ENCODE measurements around the gene CXCL16.

Gene CXCL16, protein sequence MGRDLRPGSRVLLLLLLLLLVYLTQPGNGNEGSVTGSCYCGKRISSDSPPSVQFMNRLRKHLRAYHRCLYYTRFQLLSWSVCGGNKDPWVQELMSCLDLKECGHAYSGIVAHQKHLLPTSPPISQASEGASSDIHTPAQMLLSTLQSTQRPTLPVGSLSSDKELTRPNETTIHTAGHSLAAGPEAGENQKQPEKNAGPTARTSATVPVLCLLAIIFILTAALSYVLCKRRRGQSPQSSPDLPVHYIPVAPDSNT

DNA sequence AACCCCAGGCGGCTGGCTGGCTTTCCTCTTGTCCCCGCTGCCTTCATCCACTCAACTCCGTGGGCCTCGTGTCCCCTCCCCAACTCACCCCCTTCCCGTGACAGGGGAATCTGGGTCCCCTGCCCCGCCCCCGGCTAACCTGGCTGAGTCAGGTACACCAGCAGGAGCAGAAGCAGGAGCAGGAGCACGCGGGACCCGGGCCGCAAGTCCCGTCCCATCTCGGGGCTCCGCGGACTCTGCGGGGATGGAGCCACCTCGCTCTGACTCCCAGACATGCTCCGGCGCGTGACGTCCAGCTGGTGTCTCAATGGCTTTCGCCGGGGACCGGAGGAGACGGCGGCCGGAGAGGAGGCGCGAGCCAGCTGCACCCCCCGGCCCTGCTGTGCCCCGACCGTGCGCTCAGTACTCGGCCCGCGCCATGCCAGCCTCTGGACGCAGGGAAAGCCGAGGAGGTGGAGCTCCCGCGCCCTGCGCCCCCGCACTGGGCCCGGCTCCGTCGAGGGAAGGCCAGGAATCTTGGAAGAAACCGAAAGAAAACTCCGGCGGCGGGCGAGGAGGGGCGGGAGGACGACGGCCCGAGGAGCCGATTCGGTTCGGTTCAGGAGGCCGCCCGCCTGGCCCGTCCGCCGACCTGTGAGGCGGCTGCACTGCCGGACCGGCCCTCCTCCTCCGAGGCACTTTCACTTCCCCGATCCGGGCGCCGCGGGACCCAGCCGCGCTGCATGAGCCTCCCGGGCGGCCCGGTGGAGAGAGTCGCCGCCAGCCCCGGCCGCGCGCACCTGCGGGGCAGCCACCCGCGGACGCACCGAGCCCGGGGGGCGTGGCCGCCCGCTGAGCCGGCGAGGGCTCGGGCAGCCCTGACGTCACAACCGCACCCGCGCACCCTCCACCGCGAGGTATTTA is at the start of gene CXCL16, which contains the start of gene ZMYND15:
TSS of gene CXCL16 (minus strand) at position 807 of the 903 bp plus-strand sequence. CDS start at position 218, 589 bp downstream.
TSS of gene ZMYND15 (plus strand) at position 712 of the 903 bp plus-strand sequence. CDS start 716 bp downstream, outside the sequence.
- DNase-seq: peak; percentile 67

DNA sequence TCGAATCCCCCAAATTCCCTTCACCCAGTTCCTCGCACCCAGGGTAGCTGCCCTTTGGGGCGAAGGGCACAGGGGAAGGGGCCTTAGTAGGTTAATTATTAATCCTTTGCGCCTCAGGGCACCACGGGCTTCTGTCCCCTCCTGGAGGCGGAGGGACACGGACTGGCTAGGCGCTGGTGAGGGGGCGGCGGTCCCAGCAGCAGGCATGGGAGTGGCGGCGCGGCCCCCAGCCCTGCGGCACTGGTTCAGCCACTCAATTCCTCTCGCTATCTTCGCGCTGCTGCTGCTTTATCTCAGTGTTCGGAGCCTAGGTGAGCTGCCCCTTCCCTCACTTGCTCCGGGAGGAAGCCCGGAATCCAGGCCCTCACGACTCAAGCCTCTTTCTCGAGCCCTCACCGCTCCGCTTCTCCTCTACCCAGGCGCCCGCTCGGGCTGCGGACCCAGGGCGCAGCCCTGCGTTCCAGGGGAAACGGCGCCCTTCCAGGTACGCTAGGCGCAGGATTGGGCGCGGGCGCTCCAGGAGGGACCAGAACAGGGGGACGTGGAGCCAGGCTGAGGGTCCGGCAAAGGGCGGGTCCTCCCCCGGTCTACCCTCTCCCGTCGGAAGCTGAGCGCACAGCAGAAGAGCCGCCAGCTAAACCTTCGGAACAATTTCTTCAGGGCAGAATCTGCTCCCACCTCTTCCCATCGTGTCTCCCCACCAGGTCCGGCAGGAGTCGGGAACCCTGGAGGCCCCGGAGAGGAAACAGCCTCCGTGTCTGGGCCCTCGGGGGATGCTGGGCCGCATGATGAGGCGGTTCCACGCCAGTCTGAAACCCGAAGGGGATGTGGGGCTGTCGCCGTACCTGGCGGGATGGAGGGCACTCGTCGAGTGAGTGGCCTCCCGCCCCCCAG is 49.3 kb upstream of the CXCL16 start, which contains the start of gene GLTPD2:
TSS of gene GLTPD2 (plus strand) at position 158 of the 894 bp plus-strand sequence. CDS start at position 206, 48 bp downstream.
- DNase-seq: no peak

DNA sequence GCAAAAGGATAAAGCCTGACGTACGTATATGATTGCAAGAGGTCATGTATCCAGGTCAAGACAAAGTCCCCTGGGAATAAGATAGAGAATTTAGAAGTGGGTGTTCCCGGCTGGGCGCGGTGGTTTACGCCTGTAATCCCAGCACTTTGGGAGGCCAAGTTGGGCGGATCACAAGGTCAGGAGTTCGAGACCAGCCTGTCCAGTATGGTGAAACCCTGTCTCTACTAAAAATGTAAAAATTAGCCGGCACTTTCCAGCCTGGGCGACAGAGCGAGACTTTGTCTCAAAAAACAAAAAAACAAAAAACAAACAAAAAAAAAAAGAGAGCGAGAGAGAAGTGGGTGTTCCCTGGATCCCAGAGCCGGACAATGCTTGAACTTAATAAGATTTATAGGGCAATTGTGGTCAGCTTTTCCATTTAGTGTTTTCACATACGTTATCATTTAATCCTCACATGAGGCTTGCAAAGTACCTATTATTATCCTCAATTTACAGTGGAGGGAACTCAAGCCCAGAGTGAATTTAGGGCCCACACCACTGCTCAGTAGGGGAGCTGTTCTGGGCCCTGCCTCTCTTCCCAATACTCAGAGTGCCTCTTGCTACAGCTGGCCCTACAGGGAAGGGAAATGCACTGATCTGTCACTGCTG is 48.6 kb upstream of the CXCL16 start:
- DNase-seq: no peak

DNA sequence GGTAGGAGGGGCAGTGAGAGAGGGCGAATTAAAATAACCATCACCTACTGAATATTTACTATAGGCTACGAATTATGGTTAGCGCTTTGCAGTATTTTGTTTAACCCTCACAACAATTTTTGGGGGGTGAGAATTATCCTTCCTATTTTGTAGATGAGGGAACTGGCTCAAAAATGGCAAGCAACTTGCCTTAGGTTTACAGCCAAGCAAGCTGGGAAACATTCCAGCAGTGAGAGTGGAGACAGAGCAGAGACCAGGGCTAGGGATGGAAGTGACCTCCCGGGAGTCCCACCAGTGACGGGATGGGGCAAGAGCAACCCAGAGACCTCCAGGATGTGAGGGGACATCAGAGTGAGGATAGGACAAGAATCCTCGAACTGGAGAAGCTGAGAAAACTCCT is 46.8 kb upstream of the CXCL16 start:
- DNase-seq: no peak

DNA sequence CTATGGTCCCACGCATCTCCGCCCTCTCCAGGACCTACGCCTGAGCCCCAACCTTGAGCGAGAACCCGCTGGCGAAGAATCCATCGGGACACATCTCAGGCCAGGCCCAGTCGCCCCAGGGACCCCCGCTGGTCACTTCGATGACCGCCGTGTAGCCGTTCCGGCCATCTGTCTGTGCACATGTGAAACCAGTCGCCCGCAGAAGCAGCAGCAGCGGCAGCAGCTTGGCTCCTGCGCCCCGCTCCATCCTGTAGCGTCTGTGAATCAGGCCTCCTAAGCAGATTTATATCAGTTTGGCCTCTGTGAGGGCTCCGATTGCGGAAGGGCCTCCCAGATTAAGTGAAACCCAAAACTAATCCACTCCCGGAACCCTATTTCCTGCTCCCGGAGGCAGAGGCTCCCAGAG is 46.4 kb upstream of the CXCL16 start, which contains the start of gene VMO1:
TSS of gene VMO1 (minus strand) at position 259 of the 406 bp plus-strand sequence. CDS start at position 247, 12 bp downstream.
- no peak for DNase-seq

DNA sequence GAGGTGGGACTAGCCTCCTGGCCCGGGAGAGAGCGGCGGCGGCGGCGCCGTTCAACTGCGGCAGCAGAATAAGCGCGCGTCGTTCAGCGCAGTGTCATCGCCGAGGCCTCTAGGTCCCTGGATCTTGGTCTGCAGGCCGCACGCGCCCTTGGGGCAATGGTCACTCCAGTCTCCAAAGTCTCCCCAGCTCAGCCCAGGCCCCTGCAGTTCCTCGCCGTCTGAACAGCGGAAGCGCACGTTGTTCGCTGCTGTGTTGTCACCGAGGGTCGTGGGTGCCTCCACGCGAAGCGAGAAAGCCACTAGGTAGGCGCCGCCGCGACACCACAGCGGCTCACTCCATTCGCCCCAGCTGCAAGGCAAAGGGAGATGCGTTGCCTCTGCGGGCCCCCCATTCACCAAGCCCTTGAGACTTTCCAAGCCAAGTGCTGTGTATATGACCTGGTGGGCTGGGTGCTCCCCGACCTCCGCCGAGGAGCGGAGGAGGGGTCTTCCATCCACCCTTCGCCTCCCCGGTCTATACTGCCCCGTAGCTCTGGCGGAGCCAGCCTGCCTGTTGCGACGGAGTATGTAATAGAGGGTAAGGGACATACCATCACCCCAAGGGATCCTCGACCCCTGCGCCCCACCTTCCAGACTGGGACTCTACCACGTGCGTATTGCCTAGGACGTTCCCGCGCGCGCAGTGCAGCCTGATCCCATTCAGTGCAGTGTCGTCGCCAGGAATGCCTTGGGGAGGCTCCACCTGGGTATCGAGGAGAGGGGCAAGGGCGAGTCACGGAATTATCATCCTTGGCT is 45.8 kb upstream of the CXCL16 start:
- DNase-seq: no peak

- DNase-seq: peak; percentile 18
These were observed 42.9 kb upstream of the CXCL16 start for GRCh38 chr17:4782652-4783051.

DNA sequence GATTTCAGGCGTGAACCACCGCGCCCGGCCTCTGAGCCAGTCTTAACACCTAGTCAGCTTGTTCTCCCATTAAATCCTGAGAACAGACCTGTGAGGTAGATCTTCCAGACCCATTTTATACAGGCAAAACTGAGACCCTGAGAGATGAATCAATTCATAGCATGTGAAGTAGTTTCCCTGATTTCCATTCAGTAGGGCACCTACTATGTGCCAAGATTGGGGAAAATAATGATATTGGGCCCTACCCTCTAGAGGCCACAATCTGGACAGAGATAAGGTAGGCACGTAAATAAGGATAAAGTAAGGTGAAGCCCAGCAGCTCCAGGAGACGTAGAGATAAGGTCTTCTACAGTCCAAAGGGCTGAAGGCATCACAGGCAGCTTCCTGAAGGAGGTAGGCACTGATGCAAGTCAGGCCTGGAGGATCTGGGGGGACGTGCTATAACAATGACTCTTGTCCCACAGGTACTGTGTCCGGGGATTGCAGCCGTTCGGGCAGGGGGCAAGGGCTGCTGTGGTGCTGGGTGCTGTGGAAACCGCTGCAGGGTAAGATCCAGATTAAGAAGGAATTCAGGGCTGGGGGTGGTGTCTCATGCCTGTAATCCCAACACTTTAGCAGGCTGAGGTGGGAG is 40.7 kb upstream of the CXCL16 start:
- DNase-seq: no peak

DNA sequence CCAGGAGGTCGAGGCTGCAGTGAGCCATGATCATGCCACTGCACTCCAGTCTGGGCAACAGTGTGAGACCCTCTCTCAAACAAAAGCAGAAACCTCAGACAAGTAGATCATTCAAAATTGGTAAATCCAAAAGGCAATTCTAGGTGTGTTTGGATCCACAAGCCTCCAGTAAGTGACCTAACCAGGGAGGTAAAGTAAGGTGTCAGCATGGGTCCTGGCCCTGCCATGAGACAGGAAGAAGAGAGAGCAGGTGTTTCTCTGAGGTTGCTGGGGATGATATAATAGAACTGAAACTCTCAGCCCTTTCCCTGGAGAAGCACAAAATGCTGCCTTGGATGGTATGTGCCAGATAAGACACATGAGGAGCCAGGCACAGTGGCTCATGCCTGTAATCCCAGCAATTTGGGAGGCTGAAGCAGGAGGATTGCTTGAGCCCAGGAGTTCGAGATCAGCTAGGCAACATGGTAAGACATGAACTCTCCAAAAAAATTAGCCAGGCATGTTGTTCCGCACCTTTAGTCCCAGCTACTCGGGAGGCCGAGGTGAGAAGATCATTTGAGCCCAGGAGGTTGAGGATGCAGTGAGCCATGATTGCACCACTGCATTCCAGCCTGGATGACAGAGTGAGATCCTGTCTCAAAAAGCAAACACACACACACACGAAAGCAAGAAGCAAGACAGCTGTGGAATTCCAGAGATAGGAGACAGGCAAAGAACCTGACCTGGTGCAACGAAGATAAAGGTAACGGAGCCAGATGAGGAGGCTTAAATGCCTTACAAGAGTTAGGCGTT is 38.4 kb upstream of the CXCL16 start:
- DNase-seq: no peak

DNA sequence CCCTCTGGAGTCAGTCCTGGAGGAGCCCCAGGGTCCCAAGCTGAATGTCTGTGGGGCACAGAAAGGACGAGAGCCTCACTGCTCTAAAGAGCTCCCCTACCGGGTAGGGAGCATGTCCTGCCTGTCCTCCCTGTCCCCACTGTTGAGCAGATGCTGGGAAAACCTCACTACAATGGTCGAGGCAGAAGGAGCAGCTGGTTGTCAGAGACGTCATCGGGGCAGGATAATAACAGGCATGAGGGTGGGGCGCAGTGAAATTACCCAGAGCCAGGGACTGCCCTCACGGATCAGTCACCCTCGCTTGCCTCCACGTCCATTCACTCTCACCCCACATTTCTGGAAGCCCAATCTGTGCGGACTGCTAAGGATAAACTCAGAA is 32.5 kb upstream of the CXCL16 start:
- no peak for DNase-seq

DNA sequence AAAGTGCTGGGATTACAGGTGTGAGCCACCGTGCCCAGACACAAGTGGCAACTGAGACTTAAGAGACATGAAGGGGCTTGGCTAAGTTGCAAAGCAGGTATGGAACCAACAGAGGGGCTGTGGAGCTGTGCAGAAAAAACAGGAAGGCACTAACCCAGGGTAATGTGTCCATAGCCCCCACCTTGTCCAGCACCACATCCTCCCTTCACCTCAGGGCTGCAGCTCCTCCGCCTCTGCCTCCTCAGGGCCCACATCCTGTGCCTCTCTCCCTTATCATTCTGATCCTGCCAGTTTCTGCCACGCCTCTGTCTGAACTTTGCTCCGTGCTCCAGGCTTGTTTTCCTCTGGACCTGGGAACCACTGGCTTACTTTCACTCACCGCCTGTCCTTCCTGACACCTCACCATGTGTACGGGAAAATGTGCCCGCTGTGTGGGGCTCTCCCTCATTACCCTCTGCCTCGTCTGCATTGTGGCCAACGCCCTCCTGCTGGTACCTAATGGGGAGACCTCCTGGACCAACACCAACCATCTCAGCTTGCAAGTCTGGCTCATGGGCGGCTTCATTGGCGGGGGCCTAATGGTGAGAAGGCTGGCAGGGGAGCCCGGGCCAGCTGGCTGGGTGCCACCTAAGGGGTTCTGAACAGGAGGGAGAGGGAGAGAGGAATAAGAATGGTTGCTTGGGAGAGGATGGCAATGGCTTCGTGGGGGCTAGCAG is 31.9 kb upstream of the CXCL16 start, which contains the start of gene TM4SF5:
TSS of gene TM4SF5 (plus strand) at position 368 of the 716 bp plus-strand sequence. CDS start at position 405, 37 bp downstream.
- no peak for DNase-seq

GRCh38 chr17:4769628-4770027 is 29.9 kb upstream of the CXCL16 start:
- DNase-seq: no peak

GRCh38 chr17:4768298-4768697 is 28.6 kb upstream of the CXCL16 start:
- no peak for DNase-seq

GRCh38 chr17:4766723-4767122 is 27.0 kb upstream of the CXCL16 start:
- no peak for DNase-seq

GRCh38 chr17:4766201-4766600 is 26.5 kb upstream of the CXCL16 start:
- DNase-seq: no peak

DNA sequence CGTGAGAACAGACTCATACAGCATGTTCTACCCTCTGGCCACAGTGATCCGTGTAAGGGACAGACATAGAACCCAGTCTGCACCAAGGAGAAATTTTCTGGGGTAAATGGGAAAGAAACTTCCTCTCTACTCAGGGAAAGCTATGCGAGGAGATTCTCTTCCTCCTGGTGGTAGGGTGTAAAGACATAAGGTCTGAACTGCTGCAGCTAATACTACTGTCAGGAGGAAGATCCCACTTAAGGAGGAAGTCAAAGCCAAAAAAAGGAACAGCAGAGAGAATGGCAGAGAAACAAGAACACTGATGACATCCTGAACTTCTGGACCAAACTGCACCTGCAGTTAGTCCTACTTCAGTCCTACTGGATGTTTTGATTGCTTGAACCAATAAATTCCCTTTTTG is 24.9 kb upstream of the CXCL16 start:
- no peak for DNase-seq

- DNase-seq: no peak
These were observed 20.1 kb upstream of the CXCL16 start for GRCh38 chr17:4759776-4760236.

- DNase-seq: no peak
These were observed 13.7 kb upstream of the CXCL16 start for GRCh38 chr17:4753392-4753791.

DNA sequence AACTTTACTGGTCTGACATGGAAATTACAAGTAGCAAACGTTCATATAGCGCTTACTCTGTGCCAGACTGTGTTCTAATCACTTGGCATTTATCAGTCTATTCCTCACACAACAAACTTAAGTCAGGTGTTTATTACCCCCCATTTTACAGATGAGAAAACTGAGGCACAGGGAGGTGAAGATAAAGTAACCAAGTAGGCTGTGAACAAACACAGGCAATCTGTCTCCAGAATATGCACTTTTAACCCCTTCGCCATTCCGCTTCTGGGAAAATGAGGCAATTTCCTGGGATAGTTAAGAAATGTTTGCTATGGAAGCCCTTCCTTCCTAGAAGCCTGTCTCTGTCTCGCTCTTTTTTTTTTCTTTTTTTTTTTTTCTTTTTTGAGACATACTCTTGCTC is 12.2 kb upstream of the CXCL16 start:
- DNase-seq: no peak

Measured in activated CD8-positive, alpha-beta memory T cell treated with anti-CD3 and anti-CD28 coated beads, Interleukin-2, amount 50 U/mL, for 4 hours (primary cell).